Epithelial cell of proximal tubule (primary cell): ENCODE data around the gene PTPRN2. TPM values are rescaled to one million over a fixed set of nuclear protein-coding genes. Genes with fewer than 3 reads are reported as not detected.

Experiments
- DNase-seq: peaks from one replicate; pipeline ENCODE4 v3.0.0-alpha.2; 2011; ENCODE audit warnings: low read depth
- H3K4me3 ChIP-seq: 2 replicates; pipeline ENCODE4 v1.5.1; 2011; ENCODE audit warnings: low read depth, mild to moderate bottlenecking, low read length
- CTCF ChIP-seq: conservative IDR thresholded peaks from 2 replicates; pipeline ENCODE4 v1.5.1; 2012; ENCODE audit warnings: low read depth, mild to moderate bottlenecking, low read length
- total RNA-seq: library from RNA; depleted of rRNA; stranded (reverse); fragments of >200 nt; gene quantifications from 2 replicates; pipeline ENCODE4 v1.2.3, GENCODE V29; 2015

PTPRN2 gene
- total RNA-seq, 1 donor from 2014 or later = 2.8 TPM

GRCh38 chr7:158486919-158487318, 100.7 kb downstream of the PTPRN2 start:
- H3K4me3 ChIP-seq = no peak overlapping the region
- no peak for DNase-seq
- no peak for TF ChIP-seq CTCF

- H3K4me3 ChIP-seq = no peak overlapping the region
- DNase-seq = no peak
- no peak for TF ChIP-seq CTCF
Measured at GRCh38 chr7:158484801-158485531, 102.7 kb downstream of the PTPRN2 start.

- TF ChIP-seq CTCF = no peak
- no peak for DNase-seq
- H3K4me3 ChIP-seq = no peak overlapping the region
Measured at GRCh38 chr7:158482480-158482879, 105.1 kb downstream of the PTPRN2 start.

- no peak for DNase-seq
- no peak for TF ChIP-seq CTCF
- no peak overlapping the region for H3K4me3 ChIP-seq
Measured at GRCh38 chr7:158479664-158480025, 108.0 kb downstream of the PTPRN2 start.

GRCh38 chr7:158479021-158479663, 108.5 kb downstream of the PTPRN2 start:
- TF ChIP-seq CTCF = no peak
- no peak for DNase-seq
- H3K4me3 ChIP-seq = no peak overlapping the region

- H3K4me3 ChIP-seq = no peak overlapping the region
- no peak for DNase-seq
- no peak for TF ChIP-seq CTCF
Measured at GRCh38 chr7:158477866-158478265, 109.8 kb downstream of the PTPRN2 start.
